Activated CD8-positive, alpha-beta T cell treated with anti-CD3 and anti-CD28 coated beads for 36 hours (primary cell): ENCODE data around the gene HDGFL3. TPM values are rescaled to one million over a fixed set of nuclear protein-coding genes. Genes with fewer than 3 reads are reported as not detected.

Source experiments
- ATAC-seq: fragments of 200-7000 bp; cut with Tn5 transposase; one replicate; pipeline ENCODE4 v1.10.0; 2021; ENCODE audit warnings: mild to moderate bottlenecking, moderate library complexity
- CTCF ChIA-PET: fragments of 350-600 bp; sonication (Branson Sonifier 250); formaldehyde crosslinking; loops from one replicate; lab custom pipeline; 2021; ENCODE audit warnings: antibody characterized with exemption; lab: Charles Lee
- POLR2A ChIA-PET: fragments of 350-600 bp; sonication (Branson Sonifier 250); formaldehyde crosslinking; loops from one replicate; lab custom pipeline; 2021; ENCODE audit warnings: antibody characterized with exemption; lab: Charles Lee
- DNase-seq: peaks from one replicate; pipeline ENCODE4 v3.0.0-alpha.2; 2020
- H3K27ac Mint-ChIP-seq: one replicate; pipeline ENCODE4 v1.8.0; 2021; ENCODE audit warnings: mild to moderate bottlenecking, mixed read lengths
- H3K27me3 Mint-ChIP-seq: one replicate; pipeline ENCODE4 v1.8.0; 2021; ENCODE audit warnings: mixed read lengths
- H3K36me3 Mint-ChIP-seq: one replicate; pipeline ENCODE4 v1.8.0; 2021; ENCODE audit warnings: low read depth, mixed read lengths
- H3K4me1 Mint-ChIP-seq: one replicate; pipeline ENCODE4 v1.8.0; 2021; ENCODE audit warnings: low read depth, mixed read lengths
- H3K4me3 Mint-ChIP-seq: one replicate; pipeline ENCODE4 v1.8.0; 2021; ENCODE audit warnings: mild to moderate bottlenecking, moderate library complexity, mixed read lengths
- H3K9me3 Mint-ChIP-seq: one replicate; pipeline ENCODE4 v1.8.0; 2021; ENCODE audit warnings: mixed read lengths
- CTCF ChIP-seq: fragments of 200-600 bp; IDR thresholded peaks from one replicate; pipeline ENCODE4 v1.8.0; 2022; ENCODE audit warnings: antibody characterized with exemption, mild to moderate bottlenecking
- intact Hi-C: fragments of 100-400 bp; cut with micrococcal nuclease; formaldehyde crosslinking; loops from one replicate; pipeline ENCODE4 v1.10.0; 2022
- total RNA-seq, 2 experiments: library from RNA; stranded (reverse); gene quantifications; one replicate each; pipeline ENCODE4 v1.2.3, GENCODE V29; 2021

Gene HDGFL3
- total RNA-seq, 2 experiments from 2014 or later = 31.1 to 32.2 TPM

GRCh38 chr15:83106994-83107840 is 100.4 kb downstream of the HDGFL3 start, which contains the start of gene TM6SF1:
TM6SF1 (plus strand) TSS chr15:83107645; CDS start chr15:83107681, 36 bp downstream.
- H3K27ac Mint-ChIP-seq = peak within 1 kb of the TSS; percentile 68
- intact Hi-C loops = no loop called here
- peaks cover 17% of the 10 kb centered on the region for H3K4me1 Mint-ChIP-seq
- CTCF ChIA-PET = no interaction called here
- DNase-seq = peak; percentile 37
- peaks cover 51% of the 10 kb centered on the region for H3K27me3 Mint-ChIP-seq
- no peaks in the 10 kb centered on the region for H3K36me3 Mint-ChIP-seq
- H3K9me3 Mint-ChIP-seq = no peaks in the 10 kb centered on the region
- peak within 1 kb of the TSS; percentile 81 for H3K4me3 Mint-ChIP-seq
- ATAC-seq = peak; percentile 52
- POLR2A ChIA-PET = interaction anchor here (0.5 to 1.3 kb wide), 3 partner anchors 41 to 568 kb away, joined by 3 to 5 read pairs (median 3); partner anchors contain the start of gene BTBD1
- no peak for TF ChIP-seq CTCF

DNA sequence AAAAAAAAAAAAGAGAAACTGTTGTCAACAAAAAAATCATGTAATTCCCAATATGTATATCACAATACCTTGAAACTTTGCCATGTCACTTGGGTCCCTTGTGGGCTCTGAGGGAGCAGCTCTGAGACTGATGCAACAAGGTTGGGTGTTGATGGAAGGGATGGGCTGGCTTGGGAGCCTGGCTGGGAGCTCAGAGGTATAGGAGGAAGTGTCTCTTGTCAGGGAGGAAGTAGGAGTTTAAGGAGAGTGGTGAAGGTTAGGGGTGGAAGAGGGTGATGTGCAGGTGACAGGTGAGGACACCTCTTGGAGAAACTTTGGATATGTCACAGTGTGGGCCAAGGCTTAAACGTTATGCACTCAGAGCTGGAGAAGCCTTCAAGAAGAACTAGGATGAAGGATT is 102.2 kb downstream of the HDGFL3 start:
- ATAC-seq (no peak), DNase-seq (no peak)
- no peak overlapping the region for H3K27ac Mint-ChIP-seq
- CTCF ChIA-PET = no interaction called here
- intact Hi-C loops = no loop called here
- H3K36me3 Mint-ChIP-seq = no peaks in the 10 kb centered on the region
- POLR2A ChIA-PET = interaction anchor here (0.6 kb wide), 1 partner anchor 54 kb away, joined by 3 read pairs; no protein-coding TSS in a partner anchor
- H3K9me3 Mint-ChIP-seq = no peaks in the 10 kb centered on the region
- TF ChIP-seq CTCF = no peak
- H3K4me1 Mint-ChIP-seq = peaks cover 17% of the 10 kb centered on the region
- H3K27me3 Mint-ChIP-seq = peaks cover 52% of the 10 kb centered on the region
- no peak overlapping the region for H3K4me3 Mint-ChIP-seq

GRCh38 chr15:83104141-83104540 is 103.5 kb downstream of the HDGFL3 start:
- CTCF ChIA-PET = no interaction called here
- no peak for TF ChIP-seq CTCF
- no peak for DNase-seq
- POLR2A ChIA-PET = no interaction called here
- ATAC-seq = no peak
- no peak overlapping the region for H3K4me3 Mint-ChIP-seq
- H3K36me3 Mint-ChIP-seq = no peaks in the 10 kb centered on the region
- H3K9me3 Mint-ChIP-seq = no peaks in the 10 kb centered on the region
- H3K27ac Mint-ChIP-seq = no peak overlapping the region
- H3K27me3 Mint-ChIP-seq = peaks cover 44% of the 10 kb centered on the region
- intact Hi-C loops = no loop called here
- peaks cover 17% of the 10 kb centered on the region for H3K4me1 Mint-ChIP-seq

DNA sequence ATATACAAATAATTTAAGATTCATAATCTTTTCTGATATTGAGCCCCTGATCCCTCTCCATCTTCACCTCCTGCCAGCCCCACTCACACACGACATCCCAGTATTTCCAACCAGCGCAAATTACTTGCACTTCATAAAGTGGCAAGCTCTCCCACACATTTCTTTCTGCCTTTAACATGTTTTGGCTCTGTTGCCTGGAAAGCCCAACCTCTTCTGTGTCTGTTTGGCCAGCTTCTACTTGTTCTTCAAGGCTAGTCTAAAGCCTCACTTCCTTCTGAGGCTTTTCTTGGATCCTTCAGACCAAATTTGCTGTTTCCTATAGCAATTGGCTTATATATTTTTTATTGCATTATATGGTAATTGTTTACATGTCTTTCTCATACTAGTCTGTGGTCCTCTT is 105.3 kb downstream of the HDGFL3 start:
- POLR2A ChIA-PET = no interaction called here
- Mint-ChIP-seq H3K9me3 (peaks cover 9% of the 10 kb centered on the region), H3K36me3 (no peaks in the 10 kb centered on the region), H3K27ac (no peak overlapping the region), H3K27me3 (peaks cover 38% of the 10 kb centered on the region), H3K4me3 (no peak overlapping the region), H3K4me1 (peaks cover 5% of the 10 kb centered on the region)
- no peak for DNase-seq
- ATAC-seq = no peak
- TF ChIP-seq CTCF = no peak
- CTCF ChIA-PET = no interaction called here
- intact Hi-C loops = no loop called here

DNA sequence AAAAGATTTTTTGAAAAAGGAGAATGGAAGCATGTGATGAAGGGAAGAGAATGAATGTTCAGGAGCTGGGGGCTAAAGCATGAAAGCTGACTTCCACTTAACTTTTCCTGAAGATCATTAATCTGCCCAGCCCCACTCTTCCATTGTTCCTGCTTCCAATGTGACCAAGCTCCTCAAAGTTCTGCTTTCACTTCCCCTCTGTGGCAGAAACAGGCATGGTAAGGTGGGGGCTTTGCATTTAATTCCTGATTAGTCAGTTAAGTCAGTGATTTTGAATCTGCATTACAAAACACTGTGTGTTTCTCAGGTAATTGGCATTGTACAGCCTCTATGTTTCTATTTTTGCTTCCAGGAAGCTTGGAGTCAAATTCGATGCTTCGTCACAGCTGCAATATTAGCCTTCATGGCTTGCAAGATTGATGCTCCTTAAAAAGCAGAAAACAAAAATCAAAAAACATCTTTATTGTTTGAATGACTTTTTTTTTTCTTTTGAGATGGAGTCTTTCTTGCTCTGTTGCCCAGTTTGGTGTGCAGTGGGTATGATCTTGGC is 107.5 kb downstream of the HDGFL3 start:
- POLR2A ChIA-PET = no interaction called here
- peaks cover 9% of the 10 kb centered on the region for H3K9me3 Mint-ChIP-seq
- no peak overlapping the region for H3K27ac Mint-ChIP-seq
- DNase-seq = no peak
- no peak for ATAC-seq
- H3K36me3 Mint-ChIP-seq = no peaks in the 10 kb centered on the region
- CTCF ChIA-PET = no interaction called here
- H3K27me3 Mint-ChIP-seq = peaks cover 33% of the 10 kb centered on the region
- TF ChIP-seq CTCF = no peak
- H3K4me1 Mint-ChIP-seq = no peaks in the 10 kb centered on the region
- intact Hi-C loops = no loop called here
- no peak overlapping the region for H3K4me3 Mint-ChIP-seq
